Activated CD8-positive, alpha-beta memory T cell treated with anti-CD3 and anti-CD28 coated beads, Interleukin-2, amount 50 U/mL, for 4 hours (primary cell): Measurements from ENCODE around the gene USP32.
"Not testable (repeated sequence)": the region's sequence is repeated elsewhere in the genome, so short reads cannot be mapped to it uniquely, and the experiment has no call there.

Experiments
- DNase-seq: peaks from one replicate; pipeline ENCODE4 v3.0.0-alpha.2; 2020

Gene USP32

GRCh38 chr17:60224064-60224463 is 167.9 kb downstream of the USP32 start:
- no peak for DNase-seq

- no peak for DNase-seq
Observed at GRCh38 chr17:60223456-60223855, 168.5 kb downstream of the USP32 start.

DNA sequence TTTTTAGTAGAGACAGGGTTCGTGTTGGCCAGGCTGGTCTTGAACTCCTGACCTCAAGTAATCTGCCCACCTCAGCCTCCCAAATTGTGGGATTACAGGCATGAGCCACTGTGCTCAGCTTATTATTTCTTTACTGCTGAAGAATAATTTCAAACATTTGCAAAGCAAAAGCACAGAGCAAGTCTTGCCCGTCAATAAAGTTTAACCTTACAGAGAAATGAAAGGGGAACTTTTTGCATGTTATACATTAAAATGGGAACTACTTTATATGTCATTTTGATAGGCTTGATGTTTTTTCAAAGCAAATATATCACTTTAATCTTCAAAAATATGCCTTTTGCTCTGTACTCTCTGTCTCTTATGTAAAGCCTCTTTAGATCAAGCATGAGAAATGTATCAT is 173.2 kb downstream of the USP32 start:
- DNase-seq, result not testable (repeated sequence)

DNA sequence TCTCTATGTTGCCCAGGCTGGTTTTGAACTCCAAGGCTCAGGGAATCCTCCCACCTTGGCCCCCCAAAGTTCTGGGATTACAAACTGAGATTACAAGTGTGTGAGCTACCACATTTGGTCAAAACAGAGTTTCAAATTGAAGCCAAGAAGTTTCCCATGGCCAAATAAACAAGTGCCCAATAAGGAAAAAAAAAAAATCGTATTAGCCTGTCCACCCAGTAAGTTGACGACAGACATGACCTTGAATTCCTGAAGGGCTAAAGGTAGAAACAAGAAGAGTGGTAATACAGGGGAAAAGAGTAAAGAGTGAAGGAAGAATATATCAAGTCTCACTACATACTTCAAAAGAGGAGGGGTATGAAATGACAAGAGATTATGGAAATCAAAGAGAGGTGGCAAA is 176.0 kb downstream of the USP32 start:
- DNase-seq, result not testable (repeated sequence)

- DNase-seq, result not testable (repeated sequence)
Observed at GRCh38 chr17:60211282-60211681, 180.7 kb downstream of the USP32 start.

GRCh38 chr17:60208302-60208701 is 183.6 kb downstream of the USP32 start:
- not testable (repeated sequence) for DNase-seq

DNA sequence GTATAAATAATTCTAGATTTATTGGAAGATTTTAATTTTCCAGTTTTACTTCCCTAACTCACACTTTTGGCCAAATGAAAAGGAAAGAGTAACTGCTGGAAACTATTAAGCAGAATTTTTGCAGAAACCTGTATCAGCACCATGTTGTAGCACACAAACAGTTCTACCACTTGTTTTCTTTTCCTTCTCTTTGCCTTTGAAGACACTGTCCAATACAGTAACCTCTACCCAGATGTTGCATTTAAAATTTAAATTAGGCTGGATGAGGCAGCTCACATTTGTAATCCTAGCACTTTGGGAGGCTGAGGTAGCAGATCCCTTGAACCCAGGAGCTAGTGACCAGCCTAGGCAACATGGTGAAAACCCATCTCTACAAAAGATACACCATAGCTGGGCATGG is 186.2 kb downstream of the USP32 start:
- not testable (repeated sequence) for DNase-seq

- DNase-seq, result not testable (repeated sequence)
Observed at GRCh38 chr17:60198630-60199029, 193.3 kb downstream of the USP32 start.

DNA sequence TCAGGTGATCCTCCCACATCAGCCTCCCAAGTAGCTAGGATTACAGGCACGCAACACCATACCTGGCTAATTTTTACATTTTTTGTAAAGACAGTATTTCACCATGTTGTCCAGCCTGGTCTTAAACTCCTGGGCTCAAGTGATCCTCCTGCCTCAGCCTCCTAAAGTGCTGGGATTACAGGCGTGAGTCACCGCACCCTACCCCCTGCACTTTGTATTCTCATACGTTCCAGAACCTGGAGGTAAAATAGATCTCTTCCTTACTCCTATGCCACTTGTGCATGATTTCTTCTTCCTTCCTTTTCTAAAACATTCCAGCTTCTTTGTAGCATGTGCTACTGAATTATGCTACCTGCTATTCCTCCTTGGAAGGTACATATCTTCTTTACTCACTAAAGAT is 197.8 kb downstream of the USP32 start:
- DNase-seq, result not testable (repeated sequence)

GRCh38 chr17:60193482-60193881 is 198.5 kb downstream of the USP32 start:
- DNase-seq, result no peak

DNA sequence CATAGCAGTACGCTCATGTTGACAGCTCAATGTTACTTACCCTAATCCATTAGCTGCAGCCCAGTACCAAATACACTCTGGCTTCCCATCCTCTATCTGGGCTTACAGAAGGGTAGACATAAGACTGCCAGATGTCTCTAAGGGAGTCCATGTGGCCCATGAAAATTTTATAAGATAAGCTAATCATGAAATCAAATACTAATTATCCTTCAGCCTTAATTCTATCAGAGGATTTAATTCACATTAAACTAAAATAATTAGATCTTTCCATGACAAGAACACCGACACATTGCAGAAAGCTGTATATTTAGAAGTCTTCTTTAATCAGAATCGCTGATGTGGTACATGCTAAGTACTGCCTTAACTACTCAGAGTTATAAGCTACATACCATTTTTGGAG is 198.9 kb downstream of the USP32 start:
- not testable (repeated sequence) for DNase-seq

GRCh38 chr17:60190032-60190431 is 201.9 kb downstream of the USP32 start:
- DNase-seq, result not testable (repeated sequence)

DNA sequence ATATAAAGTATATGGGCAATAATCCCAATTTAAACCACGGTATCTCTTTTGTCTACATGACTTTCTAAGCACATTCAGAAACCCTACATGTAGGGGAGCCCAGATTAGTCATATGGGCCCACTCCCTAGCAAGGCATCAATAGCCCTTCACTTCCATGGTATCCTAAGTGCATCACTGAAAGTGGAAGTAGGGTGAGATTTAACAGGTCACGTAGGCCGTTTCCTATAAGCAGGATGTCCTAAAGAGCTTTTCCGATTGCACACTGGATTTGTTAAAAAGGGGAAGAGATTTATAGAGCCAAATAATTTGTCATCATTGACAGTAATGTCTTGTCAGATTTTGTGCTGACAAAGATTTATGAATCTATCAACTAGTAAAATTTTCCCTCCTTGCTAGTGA is 203.2 kb downstream of the USP32 start:
- no peak for DNase-seq

- not testable (repeated sequence) for DNase-seq
Observed at GRCh38 chr17:60186846-60187745, 204.8 kb downstream of the USP32 start.

DNA sequence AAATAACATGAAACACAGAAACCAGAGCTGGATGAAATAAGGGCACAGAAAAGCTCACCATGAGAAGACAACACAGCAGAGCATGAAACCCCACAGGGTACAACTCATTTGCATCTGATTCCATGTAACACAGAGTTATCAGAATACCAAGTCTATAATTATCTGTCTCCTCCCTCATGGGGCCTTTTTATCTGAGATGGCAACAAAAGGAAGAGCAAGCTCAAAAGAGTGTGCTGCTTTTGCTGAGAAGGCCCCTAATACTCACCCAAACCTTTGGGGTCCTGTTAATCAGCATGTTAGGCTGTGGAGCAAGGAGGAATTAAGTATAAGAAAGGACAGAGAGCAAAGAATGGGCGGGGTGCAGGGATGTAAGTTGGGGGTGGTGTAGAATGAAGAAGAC is 205.6 kb downstream of the USP32 start:
- not testable (repeated sequence) for DNase-seq

DNA sequence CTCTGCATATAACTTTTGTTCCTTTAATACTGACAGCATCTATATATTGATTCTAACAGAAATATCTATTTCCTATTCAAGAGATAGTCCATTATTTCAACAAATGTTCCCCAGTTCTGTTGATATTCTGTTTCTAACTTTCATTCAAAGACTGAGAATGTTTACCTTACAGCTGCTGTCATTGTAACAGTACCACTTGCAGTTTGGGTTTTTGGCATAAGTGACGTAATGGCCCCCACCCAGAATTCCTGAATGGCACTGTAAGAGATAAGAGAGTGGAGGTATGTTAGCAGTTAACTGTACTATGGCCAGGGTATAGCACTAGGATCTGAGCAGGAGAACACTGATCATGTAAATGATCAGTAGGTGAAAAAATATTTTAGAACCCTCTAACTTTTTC is 211.6 kb downstream of the USP32 start:
- not testable (repeated sequence) for DNase-seq

DNA sequence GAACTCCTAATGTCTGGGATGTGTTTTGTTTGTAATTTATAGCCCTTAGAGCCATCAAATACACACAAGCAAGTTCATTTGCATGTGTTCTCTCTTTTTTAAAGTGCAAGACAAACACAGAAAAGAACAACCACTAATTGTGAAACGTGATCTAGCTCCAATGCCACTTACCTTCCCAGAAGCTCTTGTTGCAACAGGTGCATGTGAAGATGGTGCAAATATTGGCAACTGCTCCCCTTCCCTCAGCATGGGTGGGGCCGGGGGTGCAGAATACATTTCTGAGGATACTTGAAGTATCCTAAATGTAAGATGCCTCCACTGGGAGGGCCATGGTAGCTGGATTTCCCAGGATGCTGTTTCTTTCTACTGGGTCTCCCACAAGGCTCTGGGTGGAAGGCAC is 213.8 kb downstream of the USP32 start:
- DNase-seq, result not testable (repeated sequence)

DNA sequence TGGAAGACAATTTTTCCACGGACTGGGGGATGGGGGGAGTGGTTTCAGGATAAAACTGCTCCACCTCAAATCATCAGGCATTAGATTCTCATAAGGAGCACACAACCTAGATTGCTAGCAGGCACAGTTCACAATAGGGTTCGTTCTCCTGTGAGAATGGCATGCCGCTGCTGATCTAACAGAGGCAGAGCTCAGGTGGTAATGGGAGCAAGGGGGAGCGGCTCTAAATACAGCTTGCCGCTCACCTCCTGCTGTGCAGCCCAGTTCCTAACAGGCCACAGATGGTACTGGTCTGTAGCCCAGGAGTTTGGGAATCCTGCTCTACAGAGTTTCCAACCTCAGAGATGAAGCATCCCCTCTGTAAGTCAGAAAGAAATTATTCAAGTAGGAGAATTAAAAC is 215.2 kb downstream of the USP32 start:
- DNase-seq, result not testable (repeated sequence)

- DNase-seq, result not testable (repeated sequence)
Observed at GRCh38 chr17:60174767-60175166, 217.2 kb downstream of the USP32 start.

DNA sequence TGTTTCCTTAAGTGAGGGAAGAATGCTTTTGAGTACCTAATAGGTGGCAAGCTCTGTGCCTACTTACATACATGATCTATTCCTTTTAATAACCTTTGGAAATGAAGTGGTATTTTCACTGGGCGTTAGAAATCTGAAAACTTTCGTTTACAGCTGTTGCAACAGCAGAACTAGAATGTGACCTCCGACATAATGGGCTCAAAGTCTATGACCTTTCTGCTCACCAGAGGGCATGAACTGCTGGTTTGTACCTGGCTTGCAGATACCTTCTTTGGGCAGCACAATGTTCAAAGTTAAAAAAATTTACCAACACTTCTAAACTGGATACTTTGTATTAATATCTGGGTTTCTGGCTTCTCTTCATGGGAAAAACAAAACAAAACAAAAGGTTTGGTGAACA is 217.9 kb downstream of the USP32 start:
- DNase-seq, result no peak

DNA sequence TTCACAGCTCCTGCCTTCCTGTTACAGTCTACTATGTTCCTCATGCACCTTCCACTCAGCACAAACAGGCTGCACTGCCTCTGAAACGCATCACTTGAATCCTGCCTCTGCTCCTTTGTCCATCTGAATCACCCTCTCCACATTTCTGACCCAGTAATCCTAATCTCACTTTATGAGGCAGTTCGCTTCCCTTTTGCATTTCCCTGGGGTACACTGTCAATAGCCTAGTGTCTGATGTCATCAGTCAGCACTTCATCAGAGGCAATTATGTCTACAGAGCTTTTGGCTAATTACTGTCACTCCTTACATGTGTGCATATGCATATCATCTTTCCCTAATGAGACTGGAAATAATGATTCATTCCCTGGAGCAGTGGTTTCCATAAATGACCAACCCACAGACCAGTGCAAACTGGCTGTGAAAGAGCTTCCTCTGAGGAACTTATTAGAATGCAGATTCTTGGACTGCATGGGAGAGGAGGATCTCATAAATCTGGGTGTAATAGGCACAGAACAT is 218.6 kb downstream of the USP32 start:
- DNase-seq, result no peak

- DNase-seq, result no peak
Observed at GRCh38 chr17:60171753-60172079, 220.2 kb downstream of the USP32 start.

GRCh38 chr17:60170835-60171752 is 220.8 kb downstream of the USP32 start:
- no peak for DNase-seq
